Suprapubic skin (tissue), 4 donors: Measurements from ENCODE around the gene CRNKL1. TPM values are rescaled to one million over a fixed set of nuclear protein-coding genes. Genes with fewer than 3 reads are reported as not detected.

ENCODE experiments used
- DNase-seq, 2 donors: peaks; one replicate each; pipeline ENCODE4 v3.0.0-alpha.2; 2019; ENCODE audit warnings: low spot score in 2 of 2
- H3K27ac ChIP-seq: fragments of 200-600 bp; sonication (generic); one replicate; pipeline ENCODE4 v1.5.1; 2019
- H3K27me3 ChIP-seq: fragments of 200-600 bp; sonication (generic); one replicate; pipeline ENCODE4 v1.5.1; 2019
- H3K36me3 ChIP-seq: fragments of 200-600 bp; sonication (generic); one replicate; pipeline ENCODE4 v1.5.1; 2019
- H3K4me1 ChIP-seq: fragments of 200-600 bp; sonication (generic); one replicate; pipeline ENCODE4 v1.5.1; 2019
- H3K4me3 ChIP-seq: fragments of 200-600 bp; sonication (generic); one replicate; pipeline ENCODE4 v1.5.1; 2019; ENCODE audit warnings: mild to moderate bottlenecking
- H3K9me3 ChIP-seq: fragments of 200-600 bp; sonication (generic); one replicate; pipeline ENCODE4 v1.5.1; 2019
- EP300 ChIP-seq: sonication (generic); formaldehyde crosslinking; IDR thresholded peaks from one replicate; pipeline ENCODE4 v1.6.1; 2017; ENCODE audit warnings: antibody characterized with exemption
- POLR2A ChIP-seq, 2 donors: fragments of 450-650 bp; IDR thresholded peaks; one replicate each; pipeline ENCODE4 v1.6.1; 2017; ENCODE audit warnings: antibody characterized with exemption in 2 of 2, mild to moderate bottlenecking in 2 of 2, moderate library complexity in 2 of 2
- POLR2AphosphoS5 ChIP-seq, 3 donors: sonication (generic); formaldehyde crosslinking; IDR thresholded peaks; one replicate each; pipeline ENCODE4 v1.6.1; 2017; ENCODE audit warnings: antibody characterized with exemption in 3 of 3
- WGBS: methylation state at CpG from one replicate; pipeline ENCODE4 v1.1.5; 2018; 5-methylcytosine and 5-hydroxymethylcytosine counted together
- total RNA-seq, 4 donors: library from RNA; depleted of rRNA; stranded (reverse); fragments of >200 nt; gene quantifications; one replicate each; pipeline ENCODE4 v1.1.0, GENCODE V29; 2016
- TF ChIP-seq, protein P1 (sequence below), 2 donors: fragments of 200-600 bp in 1 of 2; fragments of 450-650 bp in 1 of 2; sonication (generic) in 1 of 2; IDR thresholded peaks; one replicate each; pipeline ENCODE4 v1.5.1; 2016 to 2019; ENCODE audit warnings: antibody characterized with exemption in 2 of 2, mild to moderate bottlenecking in 1 of 2, moderate library complexity in 1 of 2

The CRNKL1 gene
- total RNA-seq, 4 donors from 2014 or later, result 13.6 to 19.4 (median 16.7) TPM

DNA sequence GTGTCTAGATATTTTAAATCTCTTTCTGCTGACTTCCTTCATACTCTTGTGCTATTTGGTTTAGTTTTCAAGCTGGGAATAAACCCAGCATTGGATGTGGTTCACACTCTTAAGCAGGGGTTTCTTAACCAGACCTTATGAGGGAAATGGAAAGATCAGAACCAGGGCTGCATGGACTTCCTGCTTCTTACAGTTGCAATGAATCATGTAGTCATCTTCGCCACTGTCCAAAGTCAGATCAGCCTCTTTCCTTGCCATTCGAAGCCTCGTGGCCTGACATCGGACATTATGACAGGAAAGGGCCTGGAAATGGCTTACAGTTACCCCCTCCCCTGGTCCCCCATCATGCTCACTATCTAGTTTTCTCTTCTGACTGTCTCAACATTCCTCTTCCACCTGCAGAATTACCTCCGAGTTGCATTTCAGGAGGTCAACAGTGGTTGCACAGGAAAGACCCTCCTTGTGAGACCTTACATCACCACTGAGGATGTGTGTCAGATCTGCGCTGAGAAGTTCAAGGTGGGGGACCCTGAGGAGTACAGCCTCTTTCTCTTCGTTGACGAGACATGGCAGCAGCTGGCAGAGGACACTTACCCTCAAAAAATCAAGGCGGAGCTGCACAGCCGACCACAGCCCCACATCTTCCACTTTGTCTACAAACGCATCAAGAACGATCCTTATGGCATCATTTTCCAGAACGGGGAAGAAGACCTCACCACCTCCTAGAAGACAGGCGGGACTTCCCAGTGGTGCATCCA lies 51.9 kb downstream of the CRNKL1 start:
- peak overlapping the region; percentile 22 for H3K27ac ChIP-seq
- no peak for DNase-seq
- TF ChIP-seq POLR2A (IDR thresholded peaks at IDR 0.05) (no peak), EP300 (no peak), POLR2AphosphoS5 (IDR thresholded peaks at IDR 0.05) (no peak)
- TF ChIP-seq, protein P1, sequence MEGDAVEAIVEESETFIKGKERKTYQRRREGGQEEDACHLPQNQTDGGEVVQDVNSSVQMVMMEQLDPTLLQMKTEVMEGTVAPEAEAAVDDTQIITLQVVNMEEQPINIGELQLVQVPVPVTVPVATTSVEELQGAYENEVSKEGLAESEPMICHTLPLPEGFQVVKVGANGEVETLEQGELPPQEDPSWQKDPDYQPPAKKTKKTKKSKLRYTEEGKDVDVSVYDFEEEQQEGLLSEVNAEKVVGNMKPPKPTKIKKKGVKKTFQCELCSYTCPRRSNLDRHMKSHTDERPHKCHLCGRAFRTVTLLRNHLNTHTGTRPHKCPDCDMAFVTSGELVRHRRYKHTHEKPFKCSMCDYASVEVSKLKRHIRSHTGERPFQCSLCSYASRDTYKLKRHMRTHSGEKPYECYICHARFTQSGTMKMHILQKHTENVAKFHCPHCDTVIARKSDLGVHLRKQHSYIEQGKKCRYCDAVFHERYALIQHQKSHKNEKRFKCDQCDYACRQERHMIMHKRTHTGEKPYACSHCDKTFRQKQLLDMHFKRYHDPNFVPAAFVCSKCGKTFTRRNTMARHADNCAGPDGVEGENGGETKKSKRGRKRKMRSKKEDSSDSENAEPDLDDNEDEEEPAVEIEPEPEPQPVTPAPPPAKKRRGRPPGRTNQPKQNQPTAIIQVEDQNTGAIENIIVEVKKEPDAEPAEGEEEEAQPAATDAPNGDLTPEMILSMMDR (IDR thresholded peaks at IDR 0.05), result no peak
- no peaks in the 10 kb centered on the region for H3K9me3 ChIP-seq
- H3K4me3 ChIP-seq, result no peak overlapping the region
- H3K36me3 ChIP-seq, result peaks cover 52% of the 10 kb centered on the region
- WGBS, result 73% methylated on average over 13 of the region's 14 CpGs
- H3K4me1 ChIP-seq, result peaks cover 38% of the 10 kb centered on the region
- H3K27me3 ChIP-seq, result no peaks in the 10 kb centered on the region

DNA sequence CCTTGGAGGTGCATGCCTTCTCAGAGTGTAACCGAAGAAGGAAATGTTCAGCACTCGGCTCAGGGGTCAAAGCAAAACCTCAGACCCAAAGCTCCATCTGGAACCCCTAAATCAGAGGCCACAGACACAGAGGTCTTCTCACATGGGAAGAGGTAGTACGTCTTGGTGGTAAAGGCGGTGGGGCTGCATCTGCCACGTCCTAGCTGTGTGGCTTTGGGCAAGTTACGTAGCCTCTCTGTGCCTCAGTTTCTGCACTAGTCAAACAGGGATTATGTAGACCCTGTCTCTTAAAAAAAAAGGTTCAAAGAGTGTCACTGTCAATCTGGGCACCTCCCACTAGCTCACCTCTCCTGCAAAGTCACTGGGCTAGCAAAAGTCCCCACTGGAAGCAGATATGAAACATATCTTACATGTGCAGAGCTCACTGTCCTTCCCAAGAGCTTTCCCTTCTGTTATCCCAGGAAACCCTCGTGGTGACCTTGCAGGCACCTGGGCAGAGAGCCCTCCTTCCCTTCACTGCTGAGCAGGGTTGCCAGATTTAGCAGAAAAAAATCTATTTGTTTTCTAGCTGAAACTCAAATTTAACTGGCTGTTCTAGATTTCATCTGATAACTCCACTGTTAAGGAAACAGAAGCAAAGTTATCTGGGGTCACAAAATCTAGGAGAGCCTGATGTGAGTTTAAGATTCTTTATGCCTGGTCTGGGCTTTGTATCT lies 53.1 kb downstream of the CRNKL1 start:
- Histone ChIP-seq H3K27me3 (no peaks in the 10 kb centered on the region), H3K4me3 (no peak overlapping the region), H3K9me3 (no peaks in the 10 kb centered on the region), H3K36me3 (peaks cover 52% of the 10 kb centered on the region), H3K4me1 (peaks cover 48% of the 10 kb centered on the region), H3K27ac (no peak overlapping the region)
- TF ChIP-seq EP300 (no peak), POLR2A (IDR thresholded peaks at IDR 0.05) (no peak), POLR2AphosphoS5 (IDR thresholded peaks at IDR 0.05) (no peak)
- TF ChIP-seq, protein P1 (IDR thresholded peaks at IDR 0.05), result no peak
- WGBS, result 80% methylated on average over 7 of the region's 7 CpGs
- DNase-seq, result no peak

DNA sequence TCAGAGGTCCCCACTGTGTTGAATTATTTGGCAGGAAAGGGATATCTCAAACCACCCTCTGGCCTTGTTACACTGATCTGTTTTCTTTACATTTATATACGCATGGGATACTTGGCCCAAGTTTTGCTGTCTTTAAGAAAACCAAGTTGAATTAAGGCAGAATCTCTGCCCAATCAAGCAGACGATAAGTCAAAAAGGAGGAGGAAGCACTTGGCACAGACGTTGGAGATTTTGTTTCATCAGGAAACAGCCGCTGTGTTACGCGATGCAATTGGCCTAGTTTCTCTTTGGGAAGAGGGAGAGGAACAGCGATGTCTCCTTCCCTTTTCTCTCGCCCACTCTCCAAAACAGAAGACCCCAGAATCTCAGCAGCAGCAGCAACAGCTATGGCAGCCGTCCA lies 55.3 kb downstream of the CRNKL1 start:
- WGBS, result 35% methylated on average over 9 of the region's 9 CpGs
- H3K27ac ChIP-seq, result no peak overlapping the region
- no peak for DNase-seq
- peaks cover 52% of the 10 kb centered on the region for H3K36me3 ChIP-seq
- peaks cover 48% of the 10 kb centered on the region for H3K4me1 ChIP-seq
- H3K9me3 ChIP-seq, result no peaks in the 10 kb centered on the region
- no peaks in the 10 kb centered on the region for H3K27me3 ChIP-seq
- TF ChIP-seq, protein P1 (IDR thresholded peaks at IDR 0.05), result no peak
- no peak for TF ChIP-seq EP300
- TF ChIP-seq POLR2A (IDR thresholded peaks at IDR 0.05), result no peak
- no peak for TF ChIP-seq POLR2AphosphoS5 (IDR thresholded peaks at IDR 0.05)
- H3K4me3 ChIP-seq, result no peak overlapping the region

DNA sequence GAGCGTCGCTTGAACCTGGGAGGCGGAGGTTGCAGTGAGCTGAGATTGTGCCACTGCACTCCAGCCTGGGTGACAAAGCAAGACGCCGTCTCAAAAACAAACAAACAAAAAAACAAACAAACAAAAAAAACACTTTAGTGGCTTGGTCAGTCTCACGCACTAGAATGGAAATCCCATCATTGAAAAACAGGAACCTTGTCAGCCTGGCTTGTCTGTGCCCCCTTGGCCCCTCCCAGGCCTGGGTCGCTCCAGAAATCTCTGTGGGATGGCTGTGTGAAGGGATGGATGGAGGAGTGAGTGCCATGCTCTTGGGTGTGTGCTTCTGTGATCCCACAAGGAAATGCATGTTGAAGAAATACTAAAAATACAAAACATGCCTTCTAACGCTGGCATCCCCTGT lies 56.0 kb downstream of the CRNKL1 start:
- TF ChIP-seq POLR2A (IDR thresholded peaks at IDR 0.05) (no peak), EP300 (no peak), POLR2AphosphoS5 (IDR thresholded peaks at IDR 0.05) (no peak)
- TF ChIP-seq, protein P1 (IDR thresholded peaks at IDR 0.05), result no peak
- H3K4me1 ChIP-seq, result peaks cover 53% of the 10 kb centered on the region
- H3K27ac ChIP-seq, result no peak overlapping the region
- WGBS, result 89% methylated on average over 8 of the region's 8 CpGs
- no peak for DNase-seq
- H3K27me3 ChIP-seq, result no peaks in the 10 kb centered on the region
- peaks cover 49% of the 10 kb centered on the region for H3K36me3 ChIP-seq
- H3K4me3 ChIP-seq, result no peak overlapping the region
- no peaks in the 10 kb centered on the region for H3K9me3 ChIP-seq

DNA sequence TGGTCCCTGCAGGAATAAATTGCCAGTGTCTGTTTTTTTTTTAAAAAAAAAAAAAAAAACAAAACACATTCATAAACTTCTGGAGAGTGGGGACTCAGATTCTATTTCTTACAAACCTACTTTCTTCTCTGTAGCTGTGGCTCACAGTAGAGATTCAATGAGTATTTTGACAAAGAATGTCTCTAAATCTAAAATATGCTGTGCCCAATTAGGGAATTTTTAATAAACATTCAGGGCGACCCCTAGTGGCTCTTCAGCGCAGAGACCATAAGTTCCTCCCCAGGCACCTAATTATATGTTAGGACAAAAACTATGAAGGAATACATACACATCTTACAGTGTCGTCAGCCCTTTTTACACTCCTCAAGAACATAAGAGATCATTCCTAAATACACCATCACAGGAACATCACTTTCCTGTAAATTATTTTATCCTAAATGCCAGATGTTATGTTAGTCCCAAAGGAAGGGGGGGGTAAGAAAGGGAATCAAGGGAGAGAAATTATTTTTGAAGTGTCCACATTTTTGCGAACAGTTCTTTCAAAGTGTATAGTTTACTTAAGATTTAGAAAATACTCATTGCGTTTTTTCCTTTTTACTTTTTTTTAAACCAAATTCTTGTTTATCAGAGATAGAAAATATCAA lies 56.9 kb downstream of the CRNKL1 start:
- Histone ChIP-seq H3K4me1 (peaks cover 59% of the 10 kb centered on the region), H3K9me3 (no peaks in the 10 kb centered on the region), H3K27ac (peak overlapping the region; percentile 83), H3K36me3 (peaks cover 42% of the 10 kb centered on the region), H3K4me3 (no peak overlapping the region), H3K27me3 (no peaks in the 10 kb centered on the region)
- TF ChIP-seq, protein P1 (IDR thresholded peaks at IDR 0.05), result peak; percentile 67 to 74
- no peak for TF ChIP-seq EP300
- WGBS, result 33% methylated on average over 5 of the region's 5 CpGs
- DNase-seq, result no peak
